MM.1S (cell line): Measurements from ENCODE around the gene FBXW9.

Experiments
- DNase-seq: peaks from one replicate; pipeline ENCODE4 v3.0.0-alpha.2; 2015
- H2AFZ ChIP-seq: fragments of 300-600 bp; sonication (generic); 2 replicates; pipeline ENCODE4 v1.6.0; 2016; ENCODE audit warnings: antibody characterized with exemption, low read length
- H3F3A ChIP-seq: fragments of 300-600 bp; sonication (generic); 2 replicates; pipeline ENCODE4 v1.6.1; 2016; ENCODE audit warnings: mild to moderate bottlenecking, antibody characterized with exemption, low read length, moderate library complexity, mixed read lengths; ENCODE audit not compliant: insufficient read depth
- H3K27ac ChIP-seq: fragments of 300-600 bp; sonication (generic); 2 replicates; pipeline ENCODE4 v1.5.1; 2016; ENCODE audit warnings: mild to moderate bottlenecking, low read length
- H3K27me3 ChIP-seq: fragments of 300-600 bp; sonication (generic); replicated peaks from 2 replicates; pipeline ENCODE4 v1.6.0; 2016; ENCODE audit warnings: low read length; ENCODE audit not compliant: insufficient read depth
- H3K36me3 ChIP-seq: fragments of 300-600 bp; sonication (generic); replicated peaks from 2 replicates; pipeline ENCODE4 v1.6.1; 2016; ENCODE audit warnings: mild to moderate bottlenecking, low read length, mixed read lengths; ENCODE audit not compliant: insufficient read depth
- H3K4me1 ChIP-seq: fragments of 300-600 bp; sonication (generic); 2 replicates; pipeline ENCODE4 v1.6.1; 2016; ENCODE audit warnings: low read length, mixed read lengths
- H3K4me2 ChIP-seq: fragments of 300-600 bp; sonication (generic); 2 replicates; pipeline ENCODE4 v1.6.0; 2016; ENCODE audit warnings: low read depth, low read length
- H3K4me3 ChIP-seq: fragments of 300-600 bp; sonication (generic); 2 replicates; pipeline ENCODE4 v1.5.1; 2016; ENCODE audit warnings: low read length, mixed read lengths
- H3K79me2 ChIP-seq: fragments of 300-600 bp; sonication (generic); 2 replicates; pipeline ENCODE4 v1.6.1; 2016; ENCODE audit warnings: mixed run types, low read length, mixed read lengths
- H3K9ac ChIP-seq: fragments of 300-600 bp; sonication (generic); 2 replicates; pipeline ENCODE4 v1.6.1; 2016; ENCODE audit warnings: low read length, mixed read lengths
- H3K9me2 ChIP-seq: fragments of 300-600 bp; sonication (generic); replicated peaks from 2 replicates; pipeline ENCODE4 v1.6.1; 2016; ENCODE audit warnings: mild to moderate bottlenecking, low read length, mixed read lengths; ENCODE audit not compliant: insufficient read depth
- H3K9me3 ChIP-seq: fragments of 300-600 bp; sonication (generic); replicated peaks from 2 replicates; pipeline ENCODE4 v1.6.1; 2016; ENCODE audit warnings: mild to moderate bottlenecking, low read length, mixed read lengths; ENCODE audit not compliant: insufficient read depth
- H4K20me1 ChIP-seq: fragments of 300-600 bp; sonication (generic); 2 replicates; pipeline ENCODE4 v1.6.1; 2016; ENCODE audit warnings: mild to moderate bottlenecking, low read length, moderate library complexity, mixed read lengths; ENCODE audit not compliant: insufficient read depth
- EZH2 ChIP-seq: fragments of 300-600 bp; sonication (generic); optimal IDR thresholded peaks from 2 replicates; pipeline ENCODE3; 2017; ENCODE audit warnings: low read depth, mild to moderate bottlenecking, antibody characterized with exemption, low read length, mixed read lengths
- EZH2phosphoT487 ChIP-seq: fragments of 300-600 bp; sonication (generic); IDR thresholded peaks from 2 replicates; pipeline ENCODE4 v1.6.1; 2018; ENCODE audit warnings: antibody characterized with exemption, low read length
- TF ChIP-seq, protein P1 (sequence below): fragments of 300-600 bp; sonication (generic); IDR thresholded peaks from 2 replicates; pipeline ENCODE4 v1.5.1; 2016; ENCODE audit warnings: antibody characterized with exemption, low read length, mixed read lengths

Gene FBXW9

DNA sequence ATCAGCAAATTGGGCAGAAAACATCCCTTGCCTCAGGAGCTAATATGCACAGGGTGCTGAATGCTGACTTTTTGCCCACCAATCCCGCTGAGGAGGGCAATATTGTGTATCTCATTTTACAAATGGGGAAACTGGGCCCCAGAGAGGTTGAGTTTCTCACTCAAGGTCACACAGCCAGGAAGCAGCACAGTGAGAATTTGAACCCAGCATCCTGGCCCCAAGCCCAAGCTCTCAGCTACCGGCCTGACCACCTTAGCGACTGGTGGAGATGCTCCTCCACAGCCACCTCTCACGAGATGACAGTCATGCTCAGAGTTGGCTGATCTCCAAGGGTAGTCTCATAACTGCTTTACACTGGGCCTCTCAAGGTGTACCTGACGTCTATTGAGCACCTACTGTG lies 3.5 kb downstream of the FBXW9 start:
- Histone ChIP-seq H3K27me3 (no peaks in the 10 kb centered on the region), H2AFZ (no peak overlapping the region), H3K36me3 (no peaks in the 10 kb centered on the region)

DNA sequence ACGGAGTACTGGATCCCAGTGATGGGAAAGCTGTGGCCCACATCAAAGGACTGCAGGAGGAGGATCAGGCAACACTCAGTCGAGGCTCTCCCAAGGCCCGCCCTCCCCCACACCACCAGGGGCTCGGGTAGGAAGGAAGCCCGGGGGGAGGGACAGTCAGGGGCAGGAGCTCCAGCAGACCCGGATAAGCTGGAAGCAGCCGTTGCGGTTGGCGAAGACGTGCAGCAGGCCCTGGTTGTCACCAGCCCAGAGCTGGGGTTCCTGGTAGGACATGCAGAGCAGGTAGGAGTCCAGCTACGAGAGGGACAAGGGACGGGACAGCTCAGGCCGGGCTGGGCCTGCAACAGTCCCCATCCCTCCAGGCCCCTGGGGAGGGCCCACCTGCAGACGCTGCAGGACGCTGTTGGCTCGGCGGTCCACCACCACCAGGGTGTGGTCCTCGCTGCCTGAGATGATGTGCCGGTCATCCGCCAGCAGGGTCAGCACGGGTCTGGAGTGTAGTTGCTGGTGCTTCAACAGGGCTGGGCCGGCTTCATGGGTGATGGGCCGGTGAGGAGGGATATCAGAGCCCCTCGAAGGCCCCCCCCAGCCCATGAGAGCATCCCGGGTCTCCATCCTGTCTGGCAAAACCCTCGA lies 6.7 kb downstream of the FBXW9 start:
- H3K9me3 ChIP-seq: no peaks in the 10 kb centered on the region
- no peak overlapping the region for H3K27ac ChIP-seq
- H3K4me1 ChIP-seq: no peaks in the 10 kb centered on the region
- no peak overlapping the region for H3K9ac ChIP-seq
- H2AFZ ChIP-seq: no peak overlapping the region
- H3K27me3 ChIP-seq: no peaks in the 10 kb centered on the region
- DNase-seq: no peak
- no peak overlapping the region for H3K4me3 ChIP-seq
- TF ChIP-seq, protein P1, sequence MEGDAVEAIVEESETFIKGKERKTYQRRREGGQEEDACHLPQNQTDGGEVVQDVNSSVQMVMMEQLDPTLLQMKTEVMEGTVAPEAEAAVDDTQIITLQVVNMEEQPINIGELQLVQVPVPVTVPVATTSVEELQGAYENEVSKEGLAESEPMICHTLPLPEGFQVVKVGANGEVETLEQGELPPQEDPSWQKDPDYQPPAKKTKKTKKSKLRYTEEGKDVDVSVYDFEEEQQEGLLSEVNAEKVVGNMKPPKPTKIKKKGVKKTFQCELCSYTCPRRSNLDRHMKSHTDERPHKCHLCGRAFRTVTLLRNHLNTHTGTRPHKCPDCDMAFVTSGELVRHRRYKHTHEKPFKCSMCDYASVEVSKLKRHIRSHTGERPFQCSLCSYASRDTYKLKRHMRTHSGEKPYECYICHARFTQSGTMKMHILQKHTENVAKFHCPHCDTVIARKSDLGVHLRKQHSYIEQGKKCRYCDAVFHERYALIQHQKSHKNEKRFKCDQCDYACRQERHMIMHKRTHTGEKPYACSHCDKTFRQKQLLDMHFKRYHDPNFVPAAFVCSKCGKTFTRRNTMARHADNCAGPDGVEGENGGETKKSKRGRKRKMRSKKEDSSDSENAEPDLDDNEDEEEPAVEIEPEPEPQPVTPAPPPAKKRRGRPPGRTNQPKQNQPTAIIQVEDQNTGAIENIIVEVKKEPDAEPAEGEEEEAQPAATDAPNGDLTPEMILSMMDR: no peak
- TF ChIP-seq EZH2: no peak
- TF ChIP-seq EZH2phosphoT487: no peak
- H4K20me1 ChIP-seq: no peaks in the 10 kb centered on the region
- H3K9me2 ChIP-seq: no peaks in the 10 kb centered on the region
- H3K79me2 ChIP-seq: no peaks in the 10 kb centered on the region
- no peaks in the 10 kb centered on the region for H3F3A ChIP-seq
- H3K4me2 ChIP-seq: no peak overlapping the region
- no peaks in the 10 kb centered on the region for H3K36me3 ChIP-seq

More for the DNA sequence above, 3.5 kb downstream of the FBXW9 start:
- Histone ChIP-seq H4K20me1 (no peaks in the 10 kb centered on the region), H3K4me1 (peaks cover 8% of the 10 kb centered on the region; the same call in 1 of the 2 replicates), H3K27ac (no peak overlapping the region), H3K4me2 (no peak overlapping the region), H3K9me3 (no peaks in the 10 kb centered on the region), H3K9me2 (no peaks in the 10 kb centered on the region), H3K9ac (no peak overlapping the region), H3K4me3 (no peak overlapping the region), H3F3A (peaks cover 15% of the 10 kb centered on the region), H3K79me2 (peaks cover 7% of the 10 kb centered on the region; the same call in 1 of the 2 replicates)
- DNase-seq: no peak
- TF ChIP-seq, protein P1: no peak
- TF ChIP-seq EZH2phosphoT487 (no peak), EZH2 (no peak)

DNA sequence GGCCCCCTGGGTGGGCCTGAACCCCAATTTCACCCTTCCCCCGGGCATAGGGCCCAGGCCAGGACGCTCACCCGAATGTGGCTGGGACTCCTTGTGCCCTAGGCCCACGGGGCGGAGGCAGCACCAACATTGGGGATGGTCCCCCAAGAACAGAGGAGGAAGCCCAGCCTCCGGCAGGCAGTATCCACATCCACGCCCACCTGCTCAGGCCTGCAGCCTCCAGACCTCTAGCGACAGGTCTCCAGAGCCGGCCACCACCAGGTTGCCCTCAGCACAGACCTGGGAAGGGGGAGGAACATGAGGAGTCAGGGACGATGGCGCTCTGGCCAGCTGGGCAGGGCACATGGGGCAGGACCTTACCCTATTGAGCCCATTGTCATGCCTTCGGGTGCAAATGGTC lies 7.4 kb downstream of the FBXW9 start:
- Histone ChIP-seq H3K4me2 (no peak overlapping the region), H3K27me3 (no peaks in the 10 kb centered on the region), H3K27ac (no peak overlapping the region), H3K4me3 (no peak overlapping the region), H3K9me2 (no peaks in the 10 kb centered on the region), H3K79me2 (no peaks in the 10 kb centered on the region), H3K9me3 (no peaks in the 10 kb centered on the region), H4K20me1 (no peaks in the 10 kb centered on the region), H3K9ac (no peak overlapping the region), H3K36me3 (no peaks in the 10 kb centered on the region), H3F3A (no peaks in the 10 kb centered on the region), H2AFZ (no peak overlapping the region), H3K4me1 (no peaks in the 10 kb centered on the region)
- TF ChIP-seq EZH2: no peak
- no peak for TF ChIP-seq EZH2phosphoT487
- TF ChIP-seq, protein P1: no peak
- DNase-seq: no peak
